SK-N-SH treated with all-trans-retinoic acid at 6 μM for 48 hours (cell line): ENCODE results near the gene ASIC4.

ENCODE experiments used
- ARNTL ChIP-seq: fragments of 450-650 bp; formaldehyde crosslinking; IDR thresholded peaks from 2 replicates; pipeline ENCODE4 v1.5.0; 2020; ENCODE audit warnings: low read depth, mild to moderate bottlenecking, moderate library complexity, borderline replicate concordance
- CSDC2 ChIP-seq: fragments of 250-450 bp; sonication (Bioruptor Pico); IDR thresholded peaks from 2 replicates; pipeline ENCODE4 v1.5.0; 2020; ENCODE audit warnings: mild to moderate bottlenecking, moderate library complexity
- ESRRG ChIP-seq: fragments of 250-450 bp; sonication (Bioruptor Pico); IDR thresholded peaks from 2 replicates; pipeline ENCODE4 v1.6.1; 2021; ENCODE audit warnings: mild to moderate bottlenecking
- GLIS3 ChIP-seq: fragments of 250-450 bp; sonication (Bioruptor Pico); IDR thresholded peaks from 2 replicates; pipeline ENCODE4 v1.5.0; 2020; ENCODE audit warnings: mild to moderate bottlenecking, moderate library complexity
- OSR1 ChIP-seq: fragments of 250-450 bp; sonication (Bioruptor Pico); IDR thresholded peaks from 2 replicates; pipeline ENCODE4 v1.8.0; 2022; ENCODE audit warnings: moderate library complexity, mild to moderate bottlenecking, inconsistent platforms
- SNAI2 ChIP-seq: fragments of 250-450 bp; sonication (Bioruptor Pico); IDR thresholded peaks from 2 replicates; pipeline ENCODE4 v1.5.0; 2020; ENCODE audit warnings: mild to moderate bottlenecking, moderate library complexity
- TOX ChIP-seq: fragments of 250-450 bp; sonication (Bioruptor Pico); IDR thresholded peaks from 2 replicates; pipeline ENCODE4 v1.8.0; 2021; ENCODE audit warnings: mild to moderate bottlenecking, moderate library complexity, borderline replicate concordance
- ZC3H10 ChIP-seq: fragments of 250-450 bp; sonication (Bioruptor Pico); IDR thresholded peaks from 2 replicates; pipeline ENCODE4 v1.5.1; 2021; ENCODE audit warnings: mild to moderate bottlenecking, moderate library complexity
- ZFP3 ChIP-seq: fragments of 250-450 bp; sonication (Bioruptor Pico); IDR thresholded peaks from 2 replicates; pipeline ENCODE4 v1.5.0; 2020; ENCODE audit warnings: mild to moderate bottlenecking, moderate library complexity
- ZNF8 ChIP-seq: fragments of 450-650 bp; formaldehyde crosslinking; IDR thresholded peaks from 2 replicates; pipeline ENCODE4 v1.5.0; 2020; ENCODE audit warnings: mild to moderate bottlenecking, moderate library complexity
- TF ChIP-seq, protein P1 (sequence below): fragments of 250-450 bp; sonication (Bioruptor Pico); IDR thresholded peaks from 2 replicates; pipeline ENCODE4 v1.8.0; 2020; ENCODE audit warnings: mild to moderate bottlenecking, moderate library complexity, borderline replicate concordance
- TF ChIP-seq, protein P2 (sequence below): fragments of 250-450 bp; sonication (Bioruptor Pico); IDR thresholded peaks from 2 replicates; pipeline ENCODE4 v1.5.1; 2020; ENCODE audit warnings: low read depth, mild to moderate bottlenecking, moderate library complexity

DNA sequence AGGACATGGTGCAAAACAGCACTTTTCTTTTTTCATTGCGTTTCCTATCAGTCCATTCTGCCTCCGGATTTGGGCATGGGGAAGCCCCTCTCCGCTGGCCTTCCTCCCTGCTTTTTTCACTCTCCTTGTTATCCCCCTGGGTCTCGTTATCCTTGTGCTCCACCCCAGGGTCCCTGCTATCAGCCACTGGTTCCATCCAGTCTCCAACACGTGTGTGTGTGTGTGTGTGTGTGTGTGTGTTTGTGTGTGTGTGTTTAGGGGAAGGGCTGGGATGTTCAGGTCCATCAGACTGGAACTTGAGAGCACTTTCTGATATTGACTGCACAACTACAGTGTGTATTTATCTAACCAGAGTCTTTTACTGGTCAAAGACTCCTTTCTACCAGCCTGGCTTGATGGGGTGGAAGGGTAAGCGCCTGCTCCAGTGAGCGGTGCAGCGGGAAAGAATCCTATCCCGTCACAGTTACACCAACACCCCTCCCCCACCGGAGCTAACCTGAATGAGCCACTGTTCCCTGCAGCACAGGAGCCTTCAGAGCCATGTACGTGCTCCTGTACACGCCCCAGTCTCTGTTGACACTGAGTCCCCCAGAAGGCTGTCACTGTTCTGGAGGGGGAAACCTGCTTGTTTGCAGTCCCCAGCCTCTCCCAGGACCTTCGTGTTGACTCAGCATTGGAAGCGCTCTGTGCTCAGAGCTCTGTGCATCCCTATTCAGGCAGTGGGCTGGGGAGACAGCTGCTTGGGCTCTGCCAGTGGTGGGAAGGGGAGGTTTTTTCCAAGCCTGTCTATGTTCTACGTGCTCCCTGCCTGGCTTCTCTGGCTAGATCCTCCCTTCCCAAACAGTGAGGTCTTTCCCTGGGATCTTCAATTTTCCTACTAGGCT is 62.5 kb downstream of the ASIC4 start:
- TF ChIP-seq, protein P1, sequence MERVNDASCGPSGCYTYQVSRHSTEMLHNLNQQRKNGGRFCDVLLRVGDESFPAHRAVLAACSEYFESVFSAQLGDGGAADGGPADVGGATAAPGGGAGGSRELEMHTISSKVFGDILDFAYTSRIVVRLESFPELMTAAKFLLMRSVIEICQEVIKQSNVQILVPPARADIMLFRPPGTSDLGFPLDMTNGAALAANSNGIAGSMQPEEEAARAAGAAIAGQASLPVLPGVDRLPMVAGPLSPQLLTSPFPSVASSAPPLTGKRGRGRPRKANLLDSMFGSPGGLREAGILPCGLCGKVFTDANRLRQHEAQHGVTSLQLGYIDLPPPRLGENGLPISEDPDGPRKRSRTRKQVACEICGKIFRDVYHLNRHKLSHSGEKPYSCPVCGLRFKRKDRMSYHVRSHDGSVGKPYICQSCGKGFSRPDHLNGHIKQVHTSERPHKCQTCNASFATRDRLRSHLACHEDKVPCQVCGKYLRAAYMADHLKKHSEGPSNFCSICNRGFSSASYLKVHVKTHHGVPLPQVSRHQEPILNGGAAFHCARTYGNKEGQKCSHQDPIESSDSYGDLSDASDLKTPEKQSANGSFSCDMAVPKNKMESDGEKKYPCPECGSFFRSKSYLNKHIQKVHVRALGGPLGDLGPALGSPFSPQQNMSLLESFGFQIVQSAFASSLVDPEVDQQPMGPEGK (CRISPR knock-in tag): no peak
- no peak for TF ChIP-seq ZC3H10
- TF ChIP-seq ZNF8: no peak
- TF ChIP-seq ARNTL (CRISPR knock-in tag): no peak
- no peak for TF ChIP-seq OSR1 (CRISPR knock-in tag)
- TF ChIP-seq GLIS3 (CRISPR knock-in tag): no peak
- no peak for TF ChIP-seq TOX (CRISPR knock-in tag)
- TF ChIP-seq CSDC2 (CRISPR knock-in tag): no peak
- no peak for TF ChIP-seq ZFP3 (CRISPR knock-in tag)
- TF ChIP-seq ESRRG (CRISPR knock-in tag): no peak
- no peak for TF ChIP-seq SNAI2 (CRISPR knock-in tag)
- TF ChIP-seq, protein P2, sequence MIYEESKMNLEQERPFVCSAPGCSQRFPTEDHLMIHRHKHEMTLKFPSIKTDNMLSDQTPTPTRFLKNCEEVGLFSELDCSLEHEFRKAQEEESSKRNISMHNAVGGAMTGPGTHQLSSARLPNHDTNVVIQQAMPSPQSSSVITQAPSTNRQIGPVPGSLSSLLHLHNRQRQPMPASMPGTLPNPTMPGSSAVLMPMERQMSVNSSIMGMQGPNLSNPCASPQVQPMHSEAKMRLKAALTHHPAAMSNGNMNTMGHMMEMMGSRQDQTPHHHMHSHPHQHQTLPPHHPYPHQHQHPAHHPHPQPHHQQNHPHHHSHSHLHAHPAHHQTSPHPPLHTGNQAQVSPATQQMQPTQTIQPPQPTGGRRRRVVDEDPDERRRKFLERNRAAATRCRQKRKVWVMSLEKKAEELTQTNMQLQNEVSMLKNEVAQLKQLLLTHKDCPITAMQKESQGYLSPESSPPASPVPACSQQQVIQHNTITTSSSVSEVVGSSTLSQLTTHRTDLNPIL: no peak
